IMR-90 (cell line): ENCODE measurements around the gene MIOX.

Experiments used
- CEBPB ChIP-seq: IDR thresholded peaks from 2 replicates; pipeline ENCODE4 v1.6.1; 2012; ENCODE audit warnings: low read depth, low read length, improper control_type of control experiment
- CTCF ChIP-seq: conservative IDR thresholded peaks from 2 replicates; pipeline ENCODE4 v1.5.1; 2012; ENCODE audit warnings: mild to moderate bottlenecking, low read depth, low read length, improper control_type of control experiment
- MXI1 ChIP-seq: IDR thresholded peaks from 2 replicates; pipeline ENCODE4 v1.6.1; 2012; ENCODE audit warnings: low read depth, mild to moderate bottlenecking, low read length, moderate library complexity, borderline replicate concordance
- POLR2A ChIP-seq: IDR thresholded peaks from 2 replicates; pipeline ENCODE4 v1.6.1; 2012; ENCODE audit warnings: mild to moderate bottlenecking, low read depth, low read length
- SMC3 ChIP-seq: fragments of 150-350 bp; IDR thresholded peaks from 2 replicates; pipeline ENCODE4 v1.6.1; 2016; ENCODE audit warnings: low read depth, mild to moderate bottlenecking, antibody characterized with exemption, low read length, moderate library complexity

DNA sequence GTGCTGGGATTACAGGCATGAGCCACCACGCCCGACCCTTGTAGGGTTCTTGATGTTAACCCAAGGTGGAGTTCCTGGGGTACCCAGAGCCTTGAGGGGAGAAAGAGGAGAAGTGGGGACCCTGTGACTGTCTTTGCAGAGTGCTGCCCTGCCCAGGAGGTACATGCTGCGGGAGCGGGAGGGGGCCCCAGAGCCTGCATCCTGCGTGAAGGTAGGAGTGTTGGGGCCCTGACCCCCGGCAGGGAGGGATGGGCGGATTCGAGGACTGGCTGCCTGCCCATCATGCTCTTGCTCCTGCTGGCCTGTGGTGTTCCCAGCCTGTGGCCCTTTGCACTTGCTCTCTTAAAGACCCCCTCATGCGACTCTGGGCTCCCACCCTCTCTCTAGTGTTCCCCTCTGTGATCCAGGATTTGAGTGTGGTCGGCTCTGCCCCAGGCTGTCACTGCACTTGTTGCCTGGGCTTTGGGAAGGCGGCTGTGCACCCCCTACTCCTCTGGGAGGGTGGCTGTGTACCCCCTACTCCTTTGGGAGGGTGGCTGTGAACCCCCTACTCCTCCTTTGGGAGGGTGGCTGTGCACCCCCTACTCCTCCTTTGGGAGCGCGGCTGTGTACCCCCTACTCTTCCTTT lies 34.3 kb downstream of the MIOX start:
- TF ChIP-seq MXI1 (no peak), SMC3 (no peak), CTCF (no peak), POLR2A (no peak), CEBPB (no peak)
